Myocyte (in vitro differentiated cells): ENCODE data around the gene KRTAP5-4. TPM values are rescaled to one million over a fixed set of nuclear protein-coding genes. Genes with fewer than 3 reads are reported as not detected.
"Not testable (repeated sequence)": the region's sequence is repeated elsewhere in the genome, so short reads cannot be mapped to it uniquely, and the experiment has no call there.

Experiments
- DNase-seq: peaks from one replicate; pipeline ENCODE4 v3.0.0-alpha.2; 2012; ENCODE audit warnings: low read depth
- total RNA-seq: library from RNA; depleted of rRNA; stranded (reverse); fragments of >200 nt; gene quantifications from 2 replicates; pipeline ENCODE4 v1.2.3, GENCODE V29; 2014

Gene KRTAP5-4
- total RNA-seq, 1 donor from 2014 or later = not detected

DNA sequence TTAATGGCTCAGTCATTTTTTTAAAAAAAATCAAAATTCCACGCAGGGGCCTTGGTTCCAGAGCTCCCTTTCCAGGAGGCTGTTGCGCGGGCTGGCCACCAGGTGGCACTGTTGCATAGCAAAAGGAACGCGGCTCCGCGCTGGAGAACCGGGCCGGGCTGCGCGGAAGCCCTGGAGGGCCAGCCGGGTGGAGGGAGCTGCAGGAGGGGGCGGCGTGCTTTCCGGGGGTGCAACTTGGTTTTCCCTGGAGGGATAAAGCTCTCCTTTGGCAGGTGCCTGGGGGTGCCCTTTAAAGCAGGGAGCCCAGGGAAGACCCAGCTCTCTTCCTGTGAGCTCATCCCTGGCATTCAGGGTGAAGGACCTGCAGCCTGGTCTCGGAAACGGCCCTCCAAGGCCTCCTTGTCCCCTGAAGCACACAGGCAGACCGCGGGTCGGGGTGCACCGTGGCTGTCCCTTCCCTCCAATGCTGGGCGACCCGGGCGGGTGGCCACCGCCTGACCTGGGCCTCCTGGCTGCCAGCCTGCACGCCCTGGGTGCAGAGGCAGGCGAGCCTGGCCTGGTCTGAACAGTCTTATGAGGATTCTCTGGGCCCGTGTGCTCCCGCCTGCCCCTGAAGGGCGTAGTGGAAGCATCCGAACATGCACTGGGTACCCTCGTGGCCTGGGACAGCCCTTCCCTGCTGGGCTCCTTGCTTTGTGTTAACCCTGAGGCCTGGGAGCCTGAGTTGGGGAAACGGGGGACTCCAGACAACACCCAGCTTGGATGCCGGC, 31.0 kb upstream of the KRTAP5-4 start:
- DNase-seq = peak; percentile 63

- no peak for DNase-seq
These were observed 30.5 kb upstream of the KRTAP5-4 start for GRCh38 chr11:1652442-1652770.

GRCh38 chr11:1652026-1652425, 30.1 kb upstream of the KRTAP5-4 start:
- DNase-seq = no peak

DNA sequence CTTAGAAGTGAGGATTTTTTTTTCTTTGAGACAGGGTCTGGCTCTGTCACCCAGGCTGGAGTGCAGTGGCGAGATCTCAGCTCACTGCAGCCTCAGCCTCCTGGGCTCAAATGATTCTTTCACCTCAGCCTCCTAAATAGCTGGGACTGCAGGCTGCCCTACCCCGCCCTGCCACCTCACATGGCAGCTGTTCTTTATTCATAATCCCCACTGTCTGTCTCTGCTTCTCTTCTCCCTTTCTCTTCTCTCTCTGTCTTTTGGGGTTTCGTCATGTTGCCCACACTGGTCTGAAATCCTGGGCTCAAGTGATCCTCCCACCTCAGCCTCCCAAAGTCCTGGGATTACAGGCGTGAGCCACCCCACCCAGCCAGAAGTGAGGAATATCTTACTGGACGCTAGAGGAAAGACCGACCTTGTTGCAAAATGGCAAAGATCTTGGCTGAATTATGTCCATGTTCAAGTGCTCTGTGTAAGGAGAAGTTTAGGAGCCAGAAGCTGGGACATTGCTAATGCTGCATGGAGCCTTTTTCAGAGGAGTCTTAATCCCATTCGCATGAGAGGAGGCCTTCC, 29.6 kb upstream of the KRTAP5-4 start:
- peak; percentile 47 for DNase-seq

- DNase-seq = no peak
These were observed 29.0 kb upstream of the KRTAP5-4 start for GRCh38 chr11:1650918-1651262.

DNA sequence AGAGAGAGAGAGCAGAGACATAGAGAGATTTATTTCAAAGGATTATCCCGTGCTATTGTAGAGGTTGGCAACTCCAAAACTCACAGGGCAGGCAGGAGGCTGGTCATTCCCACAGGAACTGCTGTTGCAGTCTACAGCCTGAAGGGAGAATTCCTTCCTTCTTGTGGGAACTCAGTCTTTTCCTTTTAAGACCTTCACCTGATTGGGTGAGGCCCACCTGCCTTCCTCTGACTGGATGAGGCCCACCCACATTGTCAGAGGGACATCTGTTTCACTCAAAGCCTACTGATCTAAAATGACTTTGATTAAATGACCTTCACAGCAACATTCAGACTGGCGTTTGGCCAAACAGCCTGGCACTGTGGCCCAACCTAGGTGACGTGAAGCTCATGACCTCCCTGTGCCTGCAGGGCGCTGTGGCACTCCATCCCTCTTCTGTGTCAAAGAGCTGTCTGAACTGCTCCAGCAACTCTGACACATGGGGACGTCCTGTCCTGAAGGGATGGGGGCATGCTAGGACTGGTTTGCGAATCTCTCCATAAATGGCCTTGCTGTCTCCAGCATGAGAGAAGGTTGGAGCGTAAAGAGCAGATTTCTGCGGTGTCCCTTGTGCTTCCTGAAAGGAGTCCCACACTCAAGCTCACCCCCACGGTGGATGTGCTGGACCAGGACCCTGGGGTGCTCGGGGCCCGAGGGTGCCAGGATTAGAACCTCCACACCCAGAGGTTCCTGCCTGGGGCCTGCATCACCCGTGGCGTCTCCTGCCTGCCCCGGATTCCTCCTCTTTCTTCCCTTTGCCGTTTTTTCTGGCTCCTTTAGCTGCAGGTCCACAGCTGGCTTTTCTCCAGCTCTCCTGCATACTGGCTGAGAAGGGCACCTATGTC, 28.3 kb upstream of the KRTAP5-4 start:
- no peak for DNase-seq

- DNase-seq = no peak
These were observed 26.9 kb upstream of the KRTAP5-4 start for GRCh38 chr11:1648653-1649420.

GRCh38 chr11:1647901-1648652, 26.1 kb upstream of the KRTAP5-4 start:
- no peak for DNase-seq

DNA sequence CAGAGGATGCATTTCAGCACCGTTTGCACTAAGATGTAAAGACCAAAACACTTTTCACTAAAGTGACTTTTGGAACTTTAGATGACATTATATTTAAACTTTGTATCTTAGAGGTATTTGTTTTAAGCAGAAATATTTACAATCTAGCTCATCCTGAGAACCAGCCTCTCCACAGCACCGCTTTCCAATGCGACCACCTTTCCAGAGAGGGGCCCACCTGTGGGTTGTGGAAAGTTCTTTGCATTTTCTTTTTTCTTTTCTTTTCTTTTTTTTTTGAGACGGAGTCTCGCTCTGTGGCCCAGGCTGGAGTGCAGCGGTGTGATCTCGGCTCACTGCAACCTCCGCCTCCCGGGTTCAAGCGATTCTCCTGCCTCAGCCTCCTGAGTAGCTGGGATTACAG, 24.6 kb upstream of the KRTAP5-4 start:
- not testable (repeated sequence) for DNase-seq

DNA sequence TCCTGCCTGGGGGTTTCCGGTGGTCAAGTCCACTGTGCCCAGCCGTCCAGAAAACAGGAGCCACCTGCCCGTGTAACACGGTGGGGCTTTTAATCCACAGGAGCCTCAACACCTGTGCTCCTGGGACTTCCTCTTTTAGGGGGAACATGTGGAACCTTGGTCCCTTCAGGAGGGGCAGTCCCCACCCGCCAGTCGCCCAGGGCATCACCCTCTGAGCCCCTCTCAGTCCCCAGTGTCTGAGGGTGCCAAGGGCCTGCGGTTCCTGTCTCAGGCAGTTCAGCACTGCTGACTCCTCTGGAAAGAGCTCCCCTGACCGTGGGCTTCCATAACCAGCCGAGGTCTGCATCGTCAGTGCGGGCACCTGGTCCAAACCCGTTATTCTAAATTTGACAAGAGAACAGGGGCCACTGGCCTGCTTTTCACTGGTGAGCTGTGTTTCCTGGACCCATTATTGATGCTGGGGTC, 23.5 kb upstream of the KRTAP5-4 start:
- DNase-seq = no peak

- DNase-seq = no peak
These were observed 22.8 kb upstream of the KRTAP5-4 start for GRCh38 chr11:1644601-1645356.

DNA sequence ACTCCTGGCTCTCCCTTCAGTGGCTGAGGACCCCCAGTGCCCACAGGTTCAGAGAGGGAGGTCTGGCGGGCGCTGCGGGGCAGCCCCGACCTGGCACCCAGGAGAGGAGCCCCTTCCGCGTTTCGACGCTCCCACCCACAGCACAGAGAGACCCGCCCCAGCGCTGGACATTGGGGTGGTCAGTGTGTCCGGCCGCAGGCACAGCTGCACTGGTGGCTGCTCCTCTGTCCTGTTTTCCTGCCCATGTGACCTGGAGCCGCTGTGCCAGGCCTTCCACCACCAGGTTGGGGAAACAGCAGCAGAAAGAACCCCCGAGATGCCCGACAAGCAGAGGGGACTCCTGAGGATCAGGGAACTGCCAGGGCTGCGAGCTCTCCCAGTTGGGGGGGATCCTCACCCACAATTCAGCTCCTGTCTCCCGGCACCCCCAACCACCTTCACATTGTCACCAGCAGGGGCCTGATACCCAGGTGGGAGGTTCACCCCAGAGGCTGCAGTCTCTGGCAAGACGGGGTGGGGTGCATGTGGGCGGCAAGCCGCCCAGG, 21.3 kb upstream of the KRTAP5-4 start:
- no peak for DNase-seq

DNA sequence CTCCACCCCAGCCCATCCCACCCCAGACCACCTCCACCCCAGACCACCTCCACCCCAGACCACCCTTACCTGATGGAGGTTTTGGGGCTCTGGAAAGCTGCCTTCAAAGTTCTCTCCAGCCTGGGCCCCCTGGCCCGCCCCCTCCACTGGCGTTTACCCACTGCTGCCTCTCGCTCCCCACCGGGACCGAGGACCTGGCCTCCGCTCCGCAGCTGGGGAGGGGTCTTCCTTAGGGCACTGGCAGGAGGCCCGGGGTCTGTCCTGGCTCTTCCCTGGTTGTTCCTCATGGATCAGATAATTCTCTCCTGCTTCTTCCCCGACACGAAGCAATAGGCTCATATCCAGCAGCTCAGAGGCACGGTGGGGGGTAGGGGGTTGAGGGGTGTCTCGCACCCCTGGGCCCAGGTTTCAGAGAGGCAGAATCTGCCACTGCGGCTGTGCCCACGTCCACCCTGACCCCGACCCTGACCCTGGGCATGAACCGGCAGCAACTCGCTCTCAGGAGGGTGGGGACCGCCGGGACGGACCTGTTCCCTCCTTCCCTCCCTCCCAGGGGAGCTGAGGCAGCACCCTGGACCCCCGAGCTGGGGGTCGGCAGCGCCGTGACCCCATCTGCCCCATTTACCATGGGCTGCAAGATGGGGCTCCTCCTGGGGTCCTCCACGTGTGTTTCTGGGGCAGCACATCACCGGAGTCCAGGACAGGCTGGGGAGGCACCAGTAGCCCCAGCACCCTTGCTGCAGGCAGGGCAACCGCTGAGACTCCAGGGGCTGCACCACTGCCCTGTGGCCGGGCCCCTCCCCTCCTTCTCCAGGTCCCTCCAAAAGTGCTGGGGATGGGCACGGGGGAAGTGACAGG, 20.6 kb upstream of the KRTAP5-4 start:
- no peak for DNase-seq

- DNase-seq = no peak
These were observed 19.2 kb upstream of the KRTAP5-4 start for GRCh38 chr11:1641096-1641495.

GRCh38 chr11:1640076-1640946, 18.4 kb upstream of the KRTAP5-4 start:
- peak; percentile 27 for DNase-seq

GRCh38 chr11:1639666-1640065, 17.7 kb upstream of the KRTAP5-4 start:
- DNase-seq = no peak

DNA sequence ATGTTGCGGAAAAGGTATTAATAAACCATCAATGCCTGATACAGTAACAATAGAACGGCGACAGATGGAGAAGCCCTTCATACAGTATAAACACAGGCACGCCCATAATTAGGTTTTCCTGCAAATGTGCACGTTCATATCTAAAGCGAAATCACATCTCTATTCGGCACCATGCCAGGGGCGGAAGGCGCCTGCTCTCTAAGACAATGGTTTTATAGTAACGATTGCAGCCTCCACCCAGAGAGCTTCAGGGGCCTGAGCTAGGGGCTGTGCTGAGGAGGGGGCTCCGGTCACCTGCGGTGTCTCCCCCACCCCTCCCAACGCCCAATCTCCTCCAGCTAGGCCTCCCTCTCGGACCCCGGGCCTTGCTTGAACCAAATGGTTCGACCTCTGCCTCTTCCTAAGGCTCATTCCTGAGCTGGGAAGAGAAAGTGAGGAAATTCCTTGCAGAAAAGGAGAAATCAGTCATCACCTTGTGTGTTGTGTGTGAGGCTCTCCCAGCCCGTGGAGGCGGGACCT, 17.2 kb upstream of the KRTAP5-4 start:
- DNase-seq = no peak
